OCI-LY3 (cell line): Measurements from ENCODE around the gene LSM12.

Experiments used
- EZH2phosphoT487 ChIP-seq: fragments of 200-600 bp; shearing (Covaris generic); IDR thresholded peaks from 2 replicates; pipeline ENCODE4 v1.6.1; 2018; ENCODE audit warnings: antibody characterized with exemption, mixed run types, low read depth
- TF ChIP-seq, protein P1 (sequence below): fragments of 200-600, 300-600 bp; sonication (generic); IDR thresholded peaks from 2 replicates; pipeline ENCODE4 v1.5.1; 2014; ENCODE audit warnings: antibody characterized with exemption, low read length, low read depth

DNA sequence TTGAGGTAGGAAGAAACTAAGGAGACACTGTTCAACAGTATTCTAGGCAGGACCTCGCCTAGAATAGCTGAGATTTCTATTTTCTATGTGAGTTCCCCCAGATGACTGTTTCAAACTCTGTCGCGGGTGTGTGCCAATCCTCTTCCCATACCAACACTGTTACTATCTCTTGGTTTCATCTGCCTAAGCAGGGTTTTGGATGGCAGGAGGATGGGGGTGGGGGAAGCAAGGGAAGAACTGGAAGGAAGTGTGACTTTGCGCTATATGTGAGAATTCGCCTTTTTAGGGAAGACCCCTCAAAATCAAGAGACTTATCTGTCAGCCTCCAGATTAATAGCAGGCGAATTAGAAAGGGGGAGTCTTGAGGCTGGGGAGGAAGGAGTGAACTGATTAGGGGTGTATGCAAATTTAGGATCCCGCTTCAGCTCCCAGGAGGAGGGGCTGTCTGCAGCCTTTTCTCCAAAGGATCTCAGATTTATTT is 3.5 kb upstream of the LSM12 start:
- no peak for TF ChIP-seq EZH2phosphoT487
- TF ChIP-seq, protein P1, sequence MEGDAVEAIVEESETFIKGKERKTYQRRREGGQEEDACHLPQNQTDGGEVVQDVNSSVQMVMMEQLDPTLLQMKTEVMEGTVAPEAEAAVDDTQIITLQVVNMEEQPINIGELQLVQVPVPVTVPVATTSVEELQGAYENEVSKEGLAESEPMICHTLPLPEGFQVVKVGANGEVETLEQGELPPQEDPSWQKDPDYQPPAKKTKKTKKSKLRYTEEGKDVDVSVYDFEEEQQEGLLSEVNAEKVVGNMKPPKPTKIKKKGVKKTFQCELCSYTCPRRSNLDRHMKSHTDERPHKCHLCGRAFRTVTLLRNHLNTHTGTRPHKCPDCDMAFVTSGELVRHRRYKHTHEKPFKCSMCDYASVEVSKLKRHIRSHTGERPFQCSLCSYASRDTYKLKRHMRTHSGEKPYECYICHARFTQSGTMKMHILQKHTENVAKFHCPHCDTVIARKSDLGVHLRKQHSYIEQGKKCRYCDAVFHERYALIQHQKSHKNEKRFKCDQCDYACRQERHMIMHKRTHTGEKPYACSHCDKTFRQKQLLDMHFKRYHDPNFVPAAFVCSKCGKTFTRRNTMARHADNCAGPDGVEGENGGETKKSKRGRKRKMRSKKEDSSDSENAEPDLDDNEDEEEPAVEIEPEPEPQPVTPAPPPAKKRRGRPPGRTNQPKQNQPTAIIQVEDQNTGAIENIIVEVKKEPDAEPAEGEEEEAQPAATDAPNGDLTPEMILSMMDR, result no peak
